Activated B cell treated with CpG ODN at 0.5 μM for 24 hours (primary cell): ENCODE measurements around the gene SAP30. TPM values are rescaled to one million over a fixed set of nuclear protein-coding genes. Genes with fewer than 3 reads are reported as not detected.
A peak's percentile ranks its signal among the peaks of the same experiment; 100 is the strongest.

Experiments used
- ATAC-seq: fragments of 200-7000 bp; cut with Tn5 transposase; one replicate; pipeline ENCODE4 v1.10.0; 2021; ENCODE audit warnings: low read depth, mild to moderate bottlenecking, moderate library complexity
- CTCF ChIA-PET: fragments of 350-600 bp; sonication (Branson Sonifier 250); formaldehyde crosslinking; loops from one replicate; lab custom pipeline; 2021; ENCODE audit warnings: antibody characterized with exemption; lab: Charles Lee
- POLR2A ChIA-PET: fragments of 350-600 bp; sonication (Branson Sonifier 250); formaldehyde crosslinking; loops from one replicate; lab custom pipeline; 2021; ENCODE audit warnings: antibody characterized with exemption; lab: Charles Lee
- DNase-seq: peaks from one replicate; pipeline ENCODE4 v3.0.0; 2022
- H3K27ac Mint-ChIP-seq: one replicate; pipeline ENCODE4 v1.8.0; 2020; ENCODE audit warnings: mixed read lengths
- H3K27me3 Mint-ChIP-seq: one replicate; pipeline ENCODE4 v1.8.0; 2021; ENCODE audit warnings: mixed read lengths
- H3K36me3 Mint-ChIP-seq: one replicate; pipeline ENCODE4 v1.8.0; 2021; ENCODE audit warnings: low read depth, mixed read lengths
- H3K4me1 Mint-ChIP-seq: one replicate; pipeline ENCODE4 v1.8.0; 2021; ENCODE audit warnings: mixed read lengths
- H3K4me3 Mint-ChIP-seq: one replicate; pipeline ENCODE4 v1.8.0; 2020; ENCODE audit warnings: mild to moderate bottlenecking, mixed read lengths
- H3K9me3 Mint-ChIP-seq: one replicate; pipeline ENCODE4 v1.8.0; 2020; ENCODE audit warnings: mixed read lengths
- intact Hi-C: fragments of 100-400 bp; cut with micrococcal nuclease; formaldehyde crosslinking; loops from one replicate; pipeline ENCODE4 v1.15.1; 2024
- total RNA-seq: library from RNA; stranded (reverse); gene quantifications from 2 replicates; pipeline ENCODE4 v1.2.3, GENCODE V29; 2022
- TF ChIP-seq, protein P1 (sequence below): fragments of 200-600 bp; IDR thresholded peaks from one replicate; pipeline ENCODE4 v1.8.0; 2022; ENCODE audit warnings: antibody characterized with exemption, mild to moderate bottlenecking

The SAP30 gene
- 2.1 TPM in 2 replicates for total RNA-seq

- Mint-ChIP-seq H3K36me3 (peaks cover 14% of the 10 kb centered on the region), H3K9me3 (no peaks in the 10 kb centered on the region), H3K4me3 (peak within 1 kb of the TSS; percentile 100), H3K4me1 (peaks cover 16% of the 10 kb centered on the region), H3K27me3 (no peaks in the 10 kb centered on the region), H3K27ac (peak within 1 kb of the TSS; percentile 96)
- ATAC-seq, result peak; percentile 86
- intact Hi-C loops, result loop anchor here (1.0 to 5.0 kb wide), 5 partner anchors 36 to 913 kb away; partner anchors contain the start of genes CEP44, FBXO8 and HMGB2
- CTCF ChIA-PET, result interaction anchor here (0.6 to 1.8 kb wide), 2 partner anchors 52 to 54 kb away, joined by 3 to 7 read pairs; no protein-coding TSS in a partner anchor
- TF ChIP-seq, protein P1, sequence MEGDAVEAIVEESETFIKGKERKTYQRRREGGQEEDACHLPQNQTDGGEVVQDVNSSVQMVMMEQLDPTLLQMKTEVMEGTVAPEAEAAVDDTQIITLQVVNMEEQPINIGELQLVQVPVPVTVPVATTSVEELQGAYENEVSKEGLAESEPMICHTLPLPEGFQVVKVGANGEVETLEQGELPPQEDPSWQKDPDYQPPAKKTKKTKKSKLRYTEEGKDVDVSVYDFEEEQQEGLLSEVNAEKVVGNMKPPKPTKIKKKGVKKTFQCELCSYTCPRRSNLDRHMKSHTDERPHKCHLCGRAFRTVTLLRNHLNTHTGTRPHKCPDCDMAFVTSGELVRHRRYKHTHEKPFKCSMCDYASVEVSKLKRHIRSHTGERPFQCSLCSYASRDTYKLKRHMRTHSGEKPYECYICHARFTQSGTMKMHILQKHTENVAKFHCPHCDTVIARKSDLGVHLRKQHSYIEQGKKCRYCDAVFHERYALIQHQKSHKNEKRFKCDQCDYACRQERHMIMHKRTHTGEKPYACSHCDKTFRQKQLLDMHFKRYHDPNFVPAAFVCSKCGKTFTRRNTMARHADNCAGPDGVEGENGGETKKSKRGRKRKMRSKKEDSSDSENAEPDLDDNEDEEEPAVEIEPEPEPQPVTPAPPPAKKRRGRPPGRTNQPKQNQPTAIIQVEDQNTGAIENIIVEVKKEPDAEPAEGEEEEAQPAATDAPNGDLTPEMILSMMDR, result no peak
- DNase-seq, result peak; percentile 84
- POLR2A ChIA-PET, result interaction anchor here (0.6 to 4.9 kb wide), 12 partner anchors 31 to 1152 kb away, joined by 3 to 270 read pairs (median 8); partner anchors contain the start of genes CEP44, FBXO8, GALNT7 and HMGB2
Observed at GRCh38 chr4:173370477-173371291, at the start of gene SAP30. Gene SAP30 (plus strand): TSS chr4:173370954. CDS start chr4:173371183, 229 bp downstream.

GRCh38 chr4:173325007-173325736, 45.6 kb upstream of the SAP30 start:
- intact Hi-C loops, result no loop called here
- Mint-ChIP-seq H3K9me3 (no peaks in the 10 kb centered on the region), H3K4me3 (no peak overlapping the region), H3K4me1 (no peaks in the 10 kb centered on the region), H3K36me3 (peaks cover 35% of the 10 kb centered on the region), H3K27me3 (no peaks in the 10 kb centered on the region), H3K27ac (no peak overlapping the region)
- no peak for ATAC-seq
- TF ChIP-seq, protein P1, result no peak
- CTCF ChIA-PET, result no interaction called here
- no peak for DNase-seq
- POLR2A ChIA-PET, result interaction anchor here (3.5 kb wide), 1 partner anchor 9 kb away, joined by 19 read pairs; the partner anchor contains the start of gene HMGB2

GRCh38 chr4:173328236-173328901, 42.4 kb upstream of the SAP30 start:
- ChIA-PET CTCF (no interaction called here), POLR2A (interaction anchor here (1.1 kb wide), 2 partner anchors 42 to 43 kb away, joined by 3 read pairs; partner anchors contain the start of gene SAP30)
- DNase-seq (no peak), ATAC-seq (no peak)
- Mint-ChIP-seq H3K9me3 (no peaks in the 10 kb centered on the region), H3K4me1 (peaks cover 16% of the 10 kb centered on the region), H3K36me3 (peaks cover 37% of the 10 kb centered on the region), H3K27ac (no peak overlapping the region), H3K4me3 (no peak overlapping the region), H3K27me3 (no peaks in the 10 kb centered on the region)
- TF ChIP-seq, protein P1, result no peak
- intact Hi-C loops, result no loop called here

GRCh38 chr4:173330590-173330989, 40.2 kb upstream of the SAP30 start:
- Mint-ChIP-seq H3K27me3 (no peaks in the 10 kb centered on the region), H3K4me3 (no peak overlapping the region), H3K9me3 (no peaks in the 10 kb centered on the region), H3K4me1 (peaks cover 25% of the 10 kb centered on the region), H3K36me3 (peaks cover 48% of the 10 kb centered on the region), H3K27ac (no peak overlapping the region)
- ChIA-PET CTCF (interaction anchor here (1.1 to 1.9 kb wide), 4 partner anchors 9 to 161 kb away, joined by 3 to 4 read pairs (median 3); no protein-coding TSS in a partner anchor), POLR2A (interaction anchor here (0.6 to 6.6 kb wide), 2 partner anchors 40 to 83 kb away, joined by 3 to 270 read pairs; partner anchors contain the start of gene SAP30)
- intact Hi-C loops, result loop anchor here (5.0 kb wide), 2 partner anchors 177 to 952 kb away; partner anchors contain the start of genes CEP44 and FBXO8
- DNase-seq (no peak), ATAC-seq (no peak)
- TF ChIP-seq, protein P1, result no peak
